ENCODE results near the gene SLC25A53.

Gene SLC25A53, protein sequence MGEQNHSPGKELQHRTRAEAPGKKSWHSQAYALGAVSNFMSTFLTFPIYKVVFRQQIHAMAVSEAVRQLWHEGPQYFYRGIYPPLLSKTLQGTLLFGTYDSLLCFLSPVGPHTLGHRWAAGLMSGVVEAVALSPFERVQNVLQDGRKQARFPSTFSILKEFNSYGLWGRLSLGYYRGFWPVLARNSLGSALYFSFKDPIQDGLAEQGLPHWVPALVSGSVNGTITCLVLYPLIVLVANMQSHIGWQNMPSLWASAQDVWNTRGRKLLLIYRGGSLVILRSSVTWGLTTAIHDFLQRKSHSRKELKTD

DNA sequence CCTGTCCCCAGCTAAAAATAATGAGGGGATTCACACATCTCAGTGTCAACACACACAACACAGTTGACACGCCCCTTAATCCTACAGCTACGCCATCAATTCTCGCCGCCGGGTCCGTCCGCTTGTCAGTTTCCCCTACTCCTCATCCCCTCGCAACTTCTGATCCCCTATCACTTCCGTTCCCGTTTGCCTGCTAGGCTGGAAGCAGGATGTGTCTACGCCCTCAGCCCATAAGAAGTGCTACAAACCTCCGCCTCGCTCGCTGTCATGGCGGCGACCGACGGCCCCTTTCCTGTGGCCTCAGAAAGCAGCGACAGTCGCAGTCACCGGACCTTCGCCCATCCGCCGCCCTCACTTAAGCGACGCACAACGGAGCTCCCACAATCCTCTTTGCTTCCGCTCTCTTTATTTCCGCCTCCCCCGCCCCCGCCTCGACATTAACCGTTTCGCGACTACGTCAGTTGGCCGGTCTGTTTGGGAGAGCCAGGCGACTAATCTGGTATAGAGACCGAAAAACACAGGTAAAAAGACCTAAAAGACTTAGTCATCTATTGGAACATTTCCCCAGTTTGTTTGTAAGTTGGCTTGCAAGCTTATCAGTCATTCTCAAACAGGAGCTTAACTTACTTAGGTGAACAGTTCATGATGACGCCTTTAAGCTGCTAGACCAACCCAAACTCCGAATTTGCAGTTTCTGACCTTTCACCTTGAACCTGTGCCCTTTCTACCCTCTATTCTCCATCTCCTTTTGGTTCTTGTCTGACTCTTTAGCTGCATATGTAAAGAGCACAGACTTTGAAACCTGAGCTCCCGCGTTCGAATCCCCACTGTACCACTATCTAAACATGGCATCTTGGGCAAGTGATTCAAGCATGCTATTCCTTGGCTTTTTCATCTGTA lies at the start of gene SLC25A53:
TSS of gene SLC25A53 (minus strand) at position 380 of the 900 bp plus-strand sequence. CDS start 51,752 bp downstream, outside the sequence.
- DNase-seq (ENCODE audit: low read depth in 1 of 2, low spot score in 1 of 2), result peak; percentile 44 to 56

DNA sequence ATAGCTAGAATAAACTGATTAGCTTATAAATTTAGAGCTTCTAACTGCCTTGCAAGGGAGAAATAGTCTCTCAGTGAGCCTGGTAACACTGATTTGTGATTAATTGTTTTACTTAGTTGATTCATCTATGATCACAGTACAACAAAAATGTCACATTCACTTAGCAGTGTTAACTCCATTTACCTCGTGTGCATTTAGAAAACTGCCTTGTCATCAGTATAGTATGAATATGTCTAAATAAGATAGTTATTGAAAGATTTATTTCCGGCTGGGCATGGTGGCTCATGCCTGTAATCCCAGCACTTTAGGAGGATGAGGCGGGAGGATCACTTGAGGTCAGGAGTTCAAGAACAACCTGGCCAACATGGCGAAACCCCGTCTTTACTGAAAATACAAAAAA lies 48.7 kb upstream of the SLC25A53 start:
- DNase-seq (ENCODE audit: low read depth in 1 of 2, low spot score in 1 of 2), result no peak

GRCh38 chrX:104195489-104196084 lies 38.8 kb upstream of the SLC25A53 start:
- no peak for DNase-seq (ENCODE audit: low read depth in 1 of 2, low spot score in 1 of 2)

GRCh38 chrX:104195013-104195412 lies 38.2 kb upstream of the SLC25A53 start:
- DNase-seq (ENCODE audit: low read depth in 1 of 2, low spot score in 1 of 2), result no peak

- DNase-seq (ENCODE audit: low read depth in 1 of 2, low spot score in 1 of 2), result no peak
Measured at GRCh38 chrX:104193485-104193884, 36.7 kb upstream of the SLC25A53 start.

- DNase-seq (ENCODE audit: low read depth in 1 of 2, low spot score in 1 of 2), result no peak
Measured at GRCh38 chrX:104189837-104190236, 33.0 kb upstream of the SLC25A53 start.

DNA sequence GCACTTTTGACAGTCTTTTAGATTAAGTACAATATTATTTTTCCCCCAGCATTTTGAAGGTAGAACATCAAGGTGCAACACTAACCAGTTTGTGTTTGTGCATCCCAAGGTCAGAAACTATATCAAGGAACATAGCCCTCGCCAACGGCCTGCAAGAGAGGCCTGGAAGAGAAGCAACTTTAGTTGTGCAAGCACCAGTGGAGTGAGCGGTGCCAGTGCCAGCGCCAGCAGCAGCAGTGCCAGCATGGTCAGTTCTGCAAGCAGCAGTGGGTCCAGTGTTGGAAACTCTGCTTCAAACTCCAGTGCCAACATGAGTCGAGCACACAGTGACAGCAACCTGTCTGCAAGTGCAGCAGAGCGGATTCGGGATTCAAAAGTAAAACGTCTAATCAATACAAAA lies 31.1 kb upstream of the SLC25A53 start:
- DNase-seq (ENCODE audit: low read depth in 1 of 2, low spot score in 1 of 2), result no peak

- no peak for DNase-seq (ENCODE audit: low read depth in 1 of 2, low spot score in 1 of 2)
Measured at GRCh38 chrX:104183685-104184084, 26.9 kb upstream of the SLC25A53 start.

DNA sequence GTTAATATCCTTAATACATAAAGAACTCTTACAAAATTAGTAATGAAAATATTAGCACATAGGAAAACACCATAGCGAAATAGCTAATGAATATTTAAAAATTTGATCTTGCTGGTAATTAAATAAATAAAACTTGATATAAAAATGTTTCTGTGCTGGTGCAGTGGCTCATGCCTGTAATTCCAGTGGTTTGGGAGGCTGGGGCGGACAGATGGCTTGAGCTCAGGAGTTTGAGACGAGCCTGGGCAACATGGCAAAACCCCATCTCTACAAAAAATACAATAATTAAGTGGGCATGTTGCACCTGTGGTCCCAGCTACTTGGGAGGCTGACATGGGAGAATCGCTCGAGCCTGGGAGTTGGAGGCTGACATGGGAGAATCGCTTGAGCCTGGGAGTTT lies 17.0 kb upstream of the SLC25A53 start:
- no peak for DNase-seq (ENCODE audit: low read depth in 1 of 2, low spot score in 1 of 2)

- no peak for DNase-seq (ENCODE audit: low read depth in 1 of 2, low spot score in 1 of 2)
Measured at GRCh38 chrX:104172788-104173187, 16.0 kb upstream of the SLC25A53 start.

DNA sequence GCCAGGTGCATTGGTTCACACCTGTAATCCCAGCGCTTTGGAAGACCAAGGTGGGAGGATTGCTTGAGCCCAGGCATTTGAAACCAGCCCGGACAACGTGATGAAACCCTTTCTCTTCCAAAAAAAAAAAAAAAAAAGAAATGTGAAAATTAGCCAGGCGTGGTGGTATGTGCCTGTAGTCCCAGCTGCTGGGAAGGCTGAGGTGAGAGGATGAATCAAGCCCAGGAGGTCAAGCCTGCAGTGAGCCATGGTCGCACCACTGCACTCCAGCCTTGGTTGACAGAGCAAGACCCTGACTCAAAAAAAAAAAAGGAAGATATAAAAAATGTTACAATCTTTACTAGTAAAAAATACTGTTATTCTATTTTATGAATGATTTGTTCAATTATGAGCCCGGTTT lies 15.3 kb upstream of the SLC25A53 start:
- no peak for DNase-seq (ENCODE audit: low read depth in 1 of 2, low spot score in 1 of 2)

DNA sequence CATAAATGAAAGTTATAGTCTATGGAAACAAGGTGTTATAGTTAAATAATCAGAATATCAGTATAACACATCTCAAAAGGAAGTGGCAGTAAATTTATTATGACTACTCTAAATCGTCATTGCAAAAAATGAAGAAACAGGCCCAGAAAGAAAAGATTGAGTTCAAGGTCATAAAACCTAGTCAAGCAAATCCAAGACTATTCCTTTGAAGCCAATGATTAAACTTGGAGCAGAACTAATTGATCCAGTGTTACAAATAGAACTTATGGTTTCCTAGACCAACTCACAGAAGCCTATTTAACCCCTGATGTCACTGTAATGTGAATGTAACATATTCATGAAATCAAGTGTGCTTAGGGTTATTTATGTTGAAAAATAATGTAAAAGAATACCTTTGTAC lies 11.3 kb upstream of the SLC25A53 start:
- no peak for DNase-seq (ENCODE audit: low read depth in 1 of 2, low spot score in 1 of 2)

GRCh38 chrX:104166735-104167436 lies 10.1 kb upstream of the SLC25A53 start:
- no peak for DNase-seq (ENCODE audit: low read depth in 1 of 2, low spot score in 1 of 2)

DNA sequence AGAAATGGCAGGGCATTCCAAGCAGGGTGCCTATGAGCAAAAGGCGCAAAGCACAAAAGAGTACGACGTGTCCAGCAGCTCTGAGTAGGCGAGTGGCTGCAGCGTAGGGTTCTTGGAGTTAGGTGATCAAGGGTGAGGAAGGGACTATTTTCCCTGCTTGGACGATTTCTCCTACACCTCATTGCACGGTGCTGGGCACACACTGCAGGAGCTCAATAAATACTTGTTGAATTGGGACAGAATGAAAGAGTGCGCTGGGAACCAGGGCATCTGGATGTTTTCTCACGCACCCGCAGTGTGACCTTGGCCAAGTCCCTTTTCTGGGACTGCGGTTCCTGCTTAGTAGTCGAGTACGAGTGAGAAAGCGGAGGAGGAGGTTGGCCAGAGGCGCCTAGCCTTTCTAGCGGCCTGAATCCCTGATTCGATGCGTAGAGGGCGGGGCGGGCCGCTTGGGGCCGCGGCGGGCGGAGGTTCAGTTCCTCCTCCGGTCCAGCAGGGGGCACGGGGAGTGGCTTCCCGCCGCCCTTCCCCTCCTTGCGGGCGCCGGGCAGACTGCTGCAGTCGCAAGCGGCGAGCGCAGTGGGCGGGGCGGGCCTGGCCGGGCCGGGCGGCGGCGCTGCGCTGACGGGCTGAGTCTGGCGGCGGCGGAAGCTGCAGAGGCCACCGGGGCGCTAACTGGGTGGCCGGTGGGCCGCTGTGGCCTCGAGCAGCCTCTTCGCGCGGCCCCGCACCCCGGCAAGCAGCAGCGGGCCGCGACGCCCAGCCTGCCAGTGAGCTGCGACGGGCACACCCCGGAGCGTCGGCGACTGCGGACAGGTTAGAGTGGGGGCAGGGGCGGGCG lies 9.3 kb upstream of the SLC25A53 start, which contains the start of gene FAM199X:
TSS of gene FAM199X (plus strand) at position 560 of the 841 bp plus-strand sequence. CDS start 333 bp downstream, outside the sequence.
- DNase-seq (ENCODE audit: low read depth in 1 of 2, low spot score in 1 of 2), result peak; percentile 69 to 75

GRCh38 chrX:104151037-104151436 lies 5.8 kb downstream of the SLC25A53 start:
- no peak for DNase-seq (ENCODE audit: low read depth in 1 of 2, low spot score in 1 of 2)

DNA sequence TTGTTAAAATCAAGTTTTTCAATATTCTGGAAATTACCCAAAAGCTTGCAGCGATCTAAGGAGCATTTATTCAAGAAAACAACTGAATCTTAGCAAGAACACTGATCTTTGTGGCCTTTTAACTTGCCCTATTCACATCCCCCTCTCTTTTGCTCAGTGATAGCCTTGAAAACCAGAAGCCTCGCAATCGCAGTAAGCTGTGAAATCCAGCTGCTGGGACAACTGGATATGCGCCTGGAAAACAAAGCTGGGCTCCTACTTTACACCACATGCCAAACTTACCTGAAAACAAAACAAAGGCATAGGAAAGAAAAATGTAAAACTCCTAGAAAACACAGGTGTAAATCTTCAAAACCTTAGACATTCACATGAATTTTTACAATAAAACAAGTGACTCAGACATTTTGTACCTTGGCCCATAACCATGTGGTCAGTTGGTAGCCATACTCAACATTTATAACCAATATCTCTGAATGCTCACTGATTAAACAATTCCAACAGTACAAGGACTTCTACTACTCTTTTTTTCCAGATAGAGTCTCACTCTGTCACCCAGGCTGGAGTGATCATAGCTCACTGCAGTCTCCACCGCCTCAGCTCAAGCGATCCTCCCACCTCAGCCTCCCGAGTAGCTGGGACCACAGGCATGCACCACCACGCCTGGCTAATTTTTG lies 15.6 kb downstream of the SLC25A53 start:
- no peak for DNase-seq (ENCODE audit: low read depth in 1 of 2, low spot score in 1 of 2)

- no peak for DNase-seq (ENCODE audit: low read depth in 1 of 2, low spot score in 1 of 2)
Measured at GRCh38 chrX:104137496-104137895, 19.3 kb downstream of the SLC25A53 start.

GRCh38 chrX:104136241-104137019 lies 20.4 kb downstream of the SLC25A53 start:
- DNase-seq (ENCODE audit: low read depth in 1 of 2, low spot score in 1 of 2), result peak in 1 of 2 donors; percentile 16

DNA sequence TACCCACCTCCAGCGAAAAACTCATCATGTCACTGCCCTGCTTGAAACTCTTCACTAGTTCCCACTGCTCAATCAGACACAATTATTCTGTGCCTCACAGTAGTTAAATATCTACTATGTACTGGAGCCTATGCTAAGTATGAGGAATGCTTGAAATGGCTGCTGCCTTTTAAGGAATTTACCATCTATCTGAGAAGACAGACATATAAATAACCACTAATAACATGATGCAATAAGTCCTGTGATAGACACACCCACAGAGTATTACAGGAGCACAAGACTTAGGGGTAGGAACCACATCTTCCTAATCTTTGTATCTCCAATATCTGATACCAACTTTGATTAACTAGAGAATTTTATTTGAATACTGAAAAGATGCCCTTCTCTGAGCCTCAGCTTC lies 21.1 kb downstream of the SLC25A53 start:
- DNase-seq (ENCODE audit: low read depth in 1 of 2, low spot score in 1 of 2), result no peak
